Mucosa of rectum (tissue), 2 donors: Measurements from ENCODE around the gene FHOD3.

Experiments
- H3K27ac ChIP-seq, 2 donors: one replicate each; pipeline ENCODE4 v1.7.0; 2013; ENCODE audit warnings: inconsistent platforms in 2 of 2, low read depth in 2 of 2, low read length in 2 of 2
- H3K27me3 ChIP-seq, 2 donors: one replicate each; pipeline ENCODE4 v1.7.0; 2013; ENCODE audit warnings: low read length in 2 of 2; ENCODE audit not compliant: control insufficient read depth in 2 of 2, insufficient read depth in 2 of 2
- H3K36me3 ChIP-seq, 2 donors: one replicate each; pipeline ENCODE4 v1.7.0; 2013; ENCODE audit warnings: low read length in 2 of 2; ENCODE audit not compliant: control insufficient read depth in 2 of 2, insufficient read depth in 2 of 2
- H3K4me1 ChIP-seq, 2 donors: one replicate each; pipeline ENCODE4 v1.7.0; 2013; ENCODE audit warnings: low read length in 2 of 2, mild to moderate bottlenecking in 1 of 2; ENCODE audit not compliant: control insufficient read depth in 2 of 2, insufficient read depth in 2 of 2
- H3K4me3 ChIP-seq, 2 donors: one replicate each; pipeline ENCODE4 v1.7.0; 2013; ENCODE audit warnings: low read length in 2 of 2
- H3K9ac ChIP-seq, 2 donors: one replicate each; pipeline ENCODE4 v1.7.0; 2013; ENCODE audit warnings: low read length in 2 of 2, low read depth in 1 of 2, mild to moderate bottlenecking in 1 of 2
- H3K9me3 ChIP-seq, 2 donors: one replicate each; pipeline ENCODE4 v1.7.0; 2013; ENCODE audit warnings: low read length in 2 of 2; ENCODE audit not compliant: control insufficient read depth in 2 of 2
- donor health status: healthy.
- donor health status: Normal muscosa, but diverticular disease.

The FHOD3 gene

GRCh38 chr18:36415171-36415570, 117.7 kb downstream of the FHOD3 start:
- no peak overlapping the region for H3K9ac ChIP-seq
- H3K27ac ChIP-seq, result no peak overlapping the region
- H3K4me1 ChIP-seq, result no peaks in the 10 kb centered on the region
- no peaks in the 10 kb centered on the region for H3K27me3 ChIP-seq
- no peaks in the 10 kb centered on the region for H3K9me3 ChIP-seq
- no peaks in the 10 kb centered on the region for H3K36me3 ChIP-seq
- H3K4me3 ChIP-seq, result no peak overlapping the region

- no peak overlapping the region for H3K4me3 ChIP-seq
- no peaks in the 10 kb centered on the region for H3K4me1 ChIP-seq
- no peaks in the 10 kb centered on the region for H3K36me3 ChIP-seq
- no peaks in the 10 kb centered on the region for H3K27me3 ChIP-seq
- H3K9ac ChIP-seq, result no peak overlapping the region
- no peaks in the 10 kb centered on the region for H3K9me3 ChIP-seq
- no peak overlapping the region for H3K27ac ChIP-seq
Measured at GRCh38 chr18:36415625-36416024, 118.1 kb downstream of the FHOD3 start.

- H3K4me1 ChIP-seq, result no peaks in the 10 kb centered on the region
Measured at GRCh38 chr18:36419188-36419899, 121.8 kb downstream of the FHOD3 start.

GRCh38 chr18:36419900-36420531, 122.5 kb downstream of the FHOD3 start:
- H3K4me3 ChIP-seq, result no peak overlapping the region
- H3K27ac ChIP-seq, result no peak overlapping the region
- H3K9ac ChIP-seq, result no peak overlapping the region
- no peaks in the 10 kb centered on the region for H3K4me1 ChIP-seq
- no peaks in the 10 kb centered on the region for H3K27me3 ChIP-seq
- H3K36me3 ChIP-seq, result no peaks in the 10 kb centered on the region
- no peaks in the 10 kb centered on the region for H3K9me3 ChIP-seq

More at GRCh38 chr18:36419188-36419899, 121.8 kb downstream of the FHOD3 start:
- Histone ChIP-seq H3K27me3 (no peaks in the 10 kb centered on the region), H3K36me3 (no peaks in the 10 kb centered on the region), H3K27ac (no peak overlapping the region), H3K9ac (no peak overlapping the region), H3K9me3 (no peaks in the 10 kb centered on the region), H3K4me3 (no peak overlapping the region)

GRCh38 chr18:36420826-36421225, 123.3 kb downstream of the FHOD3 start:
- H3K36me3 ChIP-seq, result no peaks in the 10 kb centered on the region
- H3K9ac ChIP-seq, result no peak overlapping the region
- H3K27ac ChIP-seq, result no peak overlapping the region
- H3K4me1 ChIP-seq, result no peaks in the 10 kb centered on the region
- H3K9me3 ChIP-seq, result no peaks in the 10 kb centered on the region
- no peak overlapping the region for H3K4me3 ChIP-seq
- H3K27me3 ChIP-seq, result no peaks in the 10 kb centered on the region

GRCh38 chr18:36424741-36425142, 127.2 kb downstream of the FHOD3 start:
- H3K36me3 ChIP-seq, result no peaks in the 10 kb centered on the region
- H3K27ac ChIP-seq, result no peak overlapping the region
- no peaks in the 10 kb centered on the region for H3K9me3 ChIP-seq
- no peak overlapping the region for H3K4me3 ChIP-seq
- H3K9ac ChIP-seq, result no peak overlapping the region
- H3K27me3 ChIP-seq, result no peaks in the 10 kb centered on the region
- no peaks in the 10 kb centered on the region for H3K4me1 ChIP-seq

- no peaks in the 10 kb centered on the region for H3K4me1 ChIP-seq
Measured at GRCh38 chr18:36427369-36427768, 129.9 kb downstream of the FHOD3 start.

GRCh38 chr18:36427831-36428230, 130.3 kb downstream of the FHOD3 start:
- H3K27ac ChIP-seq, result no peak overlapping the region
- H3K4me3 ChIP-seq, result no peak overlapping the region
- no peak overlapping the region for H3K9ac ChIP-seq
- H3K27me3 ChIP-seq, result no peaks in the 10 kb centered on the region
- no peaks in the 10 kb centered on the region for H3K4me1 ChIP-seq
- H3K36me3 ChIP-seq, result no peaks in the 10 kb centered on the region
- no peaks in the 10 kb centered on the region for H3K9me3 ChIP-seq

More at GRCh38 chr18:36427369-36427768, 129.9 kb downstream of the FHOD3 start:
- Histone ChIP-seq H3K36me3 (no peaks in the 10 kb centered on the region), H3K9ac (no peak overlapping the region), H3K9me3 (no peaks in the 10 kb centered on the region), H3K4me3 (no peak overlapping the region), H3K27ac (no peak overlapping the region), H3K27me3 (no peaks in the 10 kb centered on the region)

GRCh38 chr18:36428431-36429029, 131.0 kb downstream of the FHOD3 start:
- no peaks in the 10 kb centered on the region for H3K27me3 ChIP-seq
- no peaks in the 10 kb centered on the region for H3K36me3 ChIP-seq
- no peak overlapping the region for H3K9ac ChIP-seq
- no peak overlapping the region for H3K27ac ChIP-seq
- no peaks in the 10 kb centered on the region for H3K4me1 ChIP-seq
- H3K9me3 ChIP-seq, result no peaks in the 10 kb centered on the region
- H3K4me3 ChIP-seq, result no peak overlapping the region

GRCh38 chr18:36432880-36433555, 135.5 kb downstream of the FHOD3 start:
- H3K36me3 ChIP-seq, result no peaks in the 10 kb centered on the region
- H3K27me3 ChIP-seq, result no peaks in the 10 kb centered on the region
- H3K9me3 ChIP-seq, result no peaks in the 10 kb centered on the region
- H3K4me3 ChIP-seq, result no peak overlapping the region
- no peaks in the 10 kb centered on the region for H3K4me1 ChIP-seq
- H3K27ac ChIP-seq, result no peak overlapping the region
- no peak overlapping the region for H3K9ac ChIP-seq
